K562 (cell line): Measurements from ENCODE around the gene TTLL11. TPM values are rescaled to one million over a fixed set of nuclear protein-coding genes. Genes with fewer than 3 reads are reported as not detected.

Experiments
- ATAC-seq: fragments of 200-7000 bp; cut with Tn5 transposase; 3 replicates; pipeline ENCODE4 v1.9.1; 2020; ENCODE audit warnings: moderate library complexity
- BruUV-seq: library from RNA; stranded (reverse); fragments of 400-500 nt; replicated peaks from 2 replicates; lab custom pipeline; 2021; lab: Mats Ljungman, UMichigan
- CTCF ChIA-PET: fragments of 300-600 bp; formaldehyde crosslinking; extraction: SDS; loops from one replicate; lab custom pipeline; 2021; ENCODE audit warnings: low intra/inter-chr PET ratio; lab: Yijun Ruan, JAX
- POLR2A ChIA-PET: fragments of 300-600, 350-650 bp; sonication (Branson Sonifier 250); formaldehyde crosslinking; extraction: SDS; loops from one replicate; lab custom pipeline; 2021; ENCODE audit warnings: antibody characterized with exemption, inconsistent platforms; lab: Yijun Ruan, JAX
- DNase-seq, 4 experiments: peaks; one replicate each; pipeline versions ENCODE4 v3.0.0 to v3.0.0-alpha.2; 2011 to 2018; ENCODE audit warnings: low spot score in 3 of 4, mixed read lengths in 3 of 4; ENCODE audit errors: extremely low read depth in 1 of 4
- FAIRE-seq: peaks from 2 replicates; lab custom pipeline; 2011; peaks lifted over from hg19 to GRCh38; lab: Jason Lieb, UNC
- H2AFZ ChIP-seq: 2 replicates; pipeline ENCODE4 v1.6.0; 2011; ENCODE audit warnings: low read depth, low read length, control low read depth, inconsistent platforms
- H3K27ac ChIP-seq: fragments of 200-600 bp; 3 replicates; pipeline ENCODE4 v1.8.0; 2011; ENCODE audit warnings: low read depth, mild to moderate bottlenecking, control low read depth, inconsistent platforms, low read length, moderate library complexity, mixed read lengths; ENCODE audit errors: extremely low read depth
- H3K27me3 ChIP-seq, 2 experiments: fragments of 300-600 bp in 1 of 2; 2 replicates in 1 of 2; 3 replicates in 1 of 2; pipeline versions ENCODE4 v1.6.0 to v1.8.0; 2011; ENCODE audit warnings: inconsistent platforms in 2 of 2, low read length in 2 of 2, mild to moderate bottlenecking in 1 of 2, mixed read lengths in 1 of 2, moderate library complexity in 1 of 2; ENCODE audit not compliant: control insufficient read depth in 2 of 2, insufficient read depth in 2 of 2
- H3K36me3 ChIP-seq: fragments of 300-600 bp; 3 replicates; pipeline ENCODE4 v1.8.0; 2011; ENCODE audit warnings: mild to moderate bottlenecking, low read length, inconsistent platforms; ENCODE audit not compliant: control insufficient read depth, insufficient read depth
- H3K4me1 ChIP-seq, 2 experiments: fragments of 200-600 bp in 1 of 2; replicated peaks in 1 of 2; 2 replicates in 1 of 2; 3 replicates in 1 of 2; pipeline versions ENCODE4 v1.5.1 to v1.8.0; 2011; ENCODE audit warnings: inconsistent platforms in 2 of 2, low read length in 2 of 2, mild to moderate bottlenecking in 1 of 2, mixed read lengths in 1 of 2, moderate library complexity in 1 of 2; ENCODE audit not compliant: control insufficient read depth in 2 of 2, insufficient read depth in 2 of 2
- H3K4me2 ChIP-seq: 2 replicates; pipeline ENCODE4 v1.6.1; 2011; ENCODE audit warnings: low read length, control low read depth, inconsistent platforms, mixed read lengths; ENCODE audit not compliant: insufficient read depth
- H3K4me3 ChIP-seq: fragments of 200-600 bp; sonication (generic), shearing (Covaris generic); 2 replicates; pipeline ENCODE4 v1.5.1; 2016; ENCODE audit warnings: control low read depth, inconsistent platforms
- H3K79me2 ChIP-seq: fragments of 200-600 bp; 3 replicates; pipeline ENCODE4 v1.8.0; 2011; ENCODE audit warnings: low read length, inconsistent platforms; ENCODE audit not compliant: control insufficient read depth, insufficient read depth
- H3K9ac ChIP-seq, 2 experiments: 2 replicates each; pipeline versions ENCODE4 v1.6.0 to v1.6.1; 2011; ENCODE audit warnings: low read depth in 2 of 2, low read length in 2 of 2, control low read depth in 1 of 2, inconsistent platforms in 1 of 2, mild to moderate bottlenecking in 1 of 2, mixed read lengths in 1 of 2; ENCODE audit not compliant: insufficient read depth in 1 of 2
- H3K9me1 ChIP-seq: one replicate; pipeline ENCODE4 v1.6.0; 2011; ENCODE audit warnings: inconsistent platforms, mild to moderate bottlenecking, low read length, moderate library complexity; ENCODE audit not compliant: control insufficient read depth, insufficient read depth
- H3K9me3 ChIP-seq: replicated peaks from 2 replicates; pipeline ENCODE4 v1.5.1; 2011; ENCODE audit warnings: low read depth, low read length, inconsistent platforms; ENCODE audit not compliant: control insufficient read depth, insufficient read depth
- H4K20me1 ChIP-seq: replicated peaks from 2 replicates; pipeline ENCODE4 v1.6.1; 2011; ENCODE audit warnings: low read length, inconsistent platforms, mixed read lengths; ENCODE audit not compliant: control insufficient read depth, insufficient read depth
- DMBX1 ChIP-seq: fragments of 250-450 bp; sonication (Bioruptor Pico); IDR thresholded peaks from 2 replicates; pipeline ENCODE4 v1.8.0; 2022; ENCODE audit warnings: inconsistent platforms, mild to moderate bottlenecking, moderate library complexity, borderline replicate concordance
- FUS ChIP-seq: fragments of 200-400 bp; formaldehyde crosslinking; optimal IDR thresholded peaks from 2 replicates; pipeline ENCODE3; 2017; ENCODE audit warnings: low read depth, low read length
- HMG20A ChIP-seq: fragments of 450-650 bp; formaldehyde crosslinking; conservative IDR thresholded peaks from 2 replicates; pipeline ENCODE4 v1.4.0; 2020; ENCODE audit warnings: mild to moderate bottlenecking, mixed read lengths
- PHB2 ChIP-seq: fragments of 450-650 bp; IDR thresholded peaks from 2 replicates; pipeline ENCODE4 v1.6.1; 2017; ENCODE audit warnings: low read depth
- PPARD ChIP-seq: fragments of 250-450 bp; sonication (Bioruptor Pico); IDR thresholded peaks from 2 replicates; pipeline ENCODE4 v1.8.0; 2022; ENCODE audit warnings: inconsistent platforms, mild to moderate bottlenecking, moderate library complexity
- ZZZ3 ChIP-seq: fragments of 450-650 bp; IDR thresholded peaks from 2 replicates; pipeline ENCODE4 v1.6.1; 2016; ENCODE audit warnings: antibody characterized with exemption, mild to moderate bottlenecking, moderate library complexity
- WGBS: fragments of 100-300 bp; shearing (Covaris generic); methylation state at CpG from one replicate; pipeline ENCODE4 v1.1.6; 2016; ENCODE audit warnings: low coverage, mixed read lengths; ENCODE audit not compliant: insufficient coverage; ENCODE audit errors: missing lambda C conversion rate; 5-methylcytosine and 5-hydroxymethylcytosine counted together
- in situ Hi-C: fragments of 300-500 bp; cut with MboI; formaldehyde crosslinking; loops from 4 replicates; pipeline ENCODE4 v1.15.0; 2018; ENCODE audit warnings: inconsistent platforms, mixed read lengths
- intact Hi-C: fragments of 100-400 bp; cut with micrococcal nuclease; formaldehyde crosslinking; loops from 2 replicates; pipeline ENCODE4 v1.14.2; 2022
- polyA plus RNA-seq, 8 experiments: library from polyadenylated mRNA; depleted of rRNA in 4 of 8; stranded (reverse) in 5 of 8; unstranded in 3 of 8; fragments of >200 nt; fragmentation: Nextera tagmentation in 2 of 8; fragmentation: Illumina TruSeq in 1 of 8; extraction: Ambion mirVana in 2 of 8; extraction: Trizol in 1 of 8; gene quantifications; 2 replicates each; pipeline versions ENCODE4 v1.2.1 to v1.2.3, GENCODE V29; 2011 to 2014; ENCODE audit warnings: inconsistent platforms in 1 of 8, missing spikeins in 1 of 8
- total RNA-seq, 7 experiments: library from RNA; depleted of rRNA in 6 of 7; stranded (reverse); fragments of >200 nt in 6 of 7; fragmentation: Illumina TruSeq in 2 of 7; extraction: Trizol in 2 of 7; gene quantifications; 2 replicates each; pipeline versions ENCODE4 v1.2.1 to v1.2.3, GENCODE V29; 2011 to 2021; ENCODE audit warnings: low replicate concordance in 1 of 7
- TF ChIP-seq, protein P1 (sequence below): fragments of 250-450 bp; sonication (Bioruptor Pico); IDR thresholded peaks from 2 replicates; pipeline ENCODE4 v1.8.0; 2021; ENCODE audit warnings: borderline replicate concordance, mild to moderate bottlenecking, moderate library complexity; ENCODE audit not compliant: poor library complexity, severe bottlenecking
- TF ChIP-seq, protein P2 (sequence below): fragments of 450-650 bp; formaldehyde crosslinking; IDR thresholded peaks from 2 replicates; pipeline ENCODE4 v1.4.0; 2022; ENCODE audit warnings: missing genetic modification characterization
- TF ChIP-seq, protein P3 (sequence below): fragments of 450-650 bp; IDR thresholded peaks from 2 replicates; pipeline ENCODE4 v1.6.1; 2016

Gene TTLL11
- total and polyA plus RNA-seq, 9 of the 15 experiments (the other 6 are each of a cell fraction or from before 2014, with no cell fraction given) = 0.83 to 4.4 (median 2.7) TPM

DNA sequence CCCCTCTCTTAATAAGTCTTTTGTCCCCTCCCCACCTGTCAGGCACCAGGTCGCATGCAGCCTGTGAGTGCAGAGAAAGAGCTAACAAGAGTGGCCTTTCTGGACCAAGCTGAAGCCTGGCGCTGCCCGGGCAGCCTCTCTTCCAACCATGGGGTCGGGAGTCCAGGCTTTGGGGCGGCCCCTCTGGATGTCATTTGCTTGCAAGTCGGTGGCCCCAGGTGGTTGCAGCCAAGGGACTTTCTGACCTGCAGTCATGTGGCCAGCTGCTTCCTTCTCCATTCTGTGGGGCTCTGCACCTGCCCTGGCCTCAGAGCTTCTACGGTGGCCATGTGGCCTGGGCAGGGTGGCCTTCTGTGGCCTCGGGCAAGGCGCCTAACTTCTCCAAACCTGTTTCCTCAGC lies 282.0 kb downstream of the TTLL11 start:
- Histone ChIP-seq H3K4me3 (no peak overlapping the region), H2AFZ (no peak overlapping the region), H4K20me1 (no peaks in the 10 kb centered on the region; the same call in 1 of the 2 replicates), H3K9me3 (no peaks in the 10 kb centered on the region), H3K9ac (no peak overlapping the region), H3K36me3 (no peaks in the 10 kb centered on the region), H3K27ac (no peak overlapping the region), H3K4me1 (no peaks in the 10 kb centered on the region), H3K27me3 (peaks cover 11 to 64% of the 10 kb centered on the region in 2 experiments), H3K9me1 (no peaks in the 10 kb centered on the region), H3K79me2 (no peaks in the 10 kb centered on the region), H3K4me2 (no peak overlapping the region)
- POLR2A ChIA-PET = no interaction called here
- CTCF ChIA-PET = no interaction called here
- ATAC-seq = no peak
- intact Hi-C loops (no loop called here), in situ Hi-C loops (no loop called here)
- DNase-seq = no peak
- WGBS = 0% methylated on average over 9 of the region's 9 CpGs
- no peak for FAIRE-seq
- BruUV-seq = no TSS peak
- no peak for TF ChIP-seq PPARD (CRISPR knock-in tag)
- no peak for TF ChIP-seq PHB2
- TF ChIP-seq ZZZ3 = no peak
- no peak for TF ChIP-seq DMBX1 (CRISPR knock-in tag)
- TF ChIP-seq HMG20A (CRISPR knock-in tag) = no peak
- TF ChIP-seq, protein P1, sequence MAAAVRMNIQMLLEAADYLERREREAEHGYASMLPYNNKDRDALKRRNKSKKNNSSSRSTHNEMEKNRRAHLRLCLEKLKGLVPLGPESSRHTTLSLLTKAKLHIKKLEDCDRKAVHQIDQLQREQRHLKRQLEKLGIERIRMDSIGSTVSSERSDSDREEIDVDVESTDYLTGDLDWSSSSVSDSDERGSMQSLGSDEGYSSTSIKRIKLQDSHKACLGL (CRISPR knock-in tag) = no peak
- TF ChIP-seq, protein P2, sequence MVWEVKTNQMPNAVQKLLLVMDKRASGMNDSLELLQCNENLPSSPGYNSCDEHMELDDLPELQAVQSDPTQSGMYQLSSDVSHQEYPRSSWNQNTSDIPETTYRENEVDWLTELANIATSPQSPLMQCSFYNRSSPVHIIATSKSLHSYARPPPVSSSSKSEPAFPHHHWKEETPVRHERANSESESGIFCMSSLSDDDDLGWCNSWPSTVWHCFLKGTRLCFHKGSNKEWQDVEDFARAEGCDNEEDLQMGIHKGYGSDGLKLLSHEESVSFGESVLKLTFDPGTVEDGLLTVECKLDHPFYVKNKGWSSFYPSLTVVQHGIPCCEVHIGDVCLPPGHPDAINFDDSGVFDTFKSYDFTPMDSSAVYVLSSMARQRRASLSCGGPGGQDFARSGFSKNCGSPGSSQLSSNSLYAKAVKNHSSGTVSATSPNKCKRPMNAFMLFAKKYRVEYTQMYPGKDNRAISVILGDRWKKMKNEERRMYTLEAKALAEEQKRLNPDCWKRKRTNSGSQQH (CRISPR knock-in tag) = no peak
- TF ChIP-seq, protein P3, sequence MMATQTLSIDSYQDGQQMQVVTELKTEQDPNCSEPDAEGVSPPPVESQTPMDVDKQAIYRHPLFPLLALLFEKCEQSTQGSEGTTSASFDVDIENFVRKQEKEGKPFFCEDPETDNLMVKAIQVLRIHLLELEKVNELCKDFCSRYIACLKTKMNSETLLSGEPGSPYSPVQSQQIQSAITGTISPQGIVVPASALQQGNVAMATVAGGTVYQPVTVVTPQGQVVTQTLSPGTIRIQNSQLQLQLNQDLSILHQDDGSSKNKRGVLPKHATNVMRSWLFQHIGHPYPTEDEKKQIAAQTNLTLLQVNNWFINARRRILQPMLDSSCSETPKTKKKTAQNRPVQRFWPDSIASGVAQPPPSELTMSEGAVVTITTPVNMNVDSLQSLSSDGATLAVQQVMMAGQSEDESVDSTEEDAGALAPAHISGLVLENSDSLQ = no peak
- TF ChIP-seq FUS = no peak
